HG03045 (cell line): ENCODE data around the gene AFTPH.
"Not testable (repeated sequence)": the region's sequence is repeated elsewhere in the genome, so short reads cannot be mapped to it uniquely, and the experiment has no call there.

ENCODE experiments used
- ATAC-seq: cut with Tn5 transposase; IDR thresholded peaks from one replicate; pipeline ENCODE4 v1.9.1; 2021; ENCODE audit warnings: mild to moderate bottlenecking, moderate library complexity; ENCODE audit not compliant: unreplicated experiment

The AFTPH gene

GRCh38 chr2:64498438-64498837 is 25.7 kb upstream of the AFTPH start:
- no peak for ATAC-seq

- ATAC-seq = no peak
These were observed 23.6 kb upstream of the AFTPH start for GRCh38 chr2:64500549-64500948.

- no peak for ATAC-seq
These were observed 22.2 kb upstream of the AFTPH start for GRCh38 chr2:64501946-64502345.

- ATAC-seq = no peak
These were observed 21.3 kb upstream of the AFTPH start for GRCh38 chr2:64502860-64503259.

GRCh38 chr2:64504774-64505720 is 19.1 kb upstream of the AFTPH start:
- no peak for ATAC-seq

- ATAC-seq = no peak
These were observed 17.4 kb upstream of the AFTPH start for GRCh38 chr2:64506686-64507085.

GRCh38 chr2:64514008-64514407 is 10.1 kb upstream of the AFTPH start:
- ATAC-seq = no peak

- no peak for ATAC-seq
These were observed 9.0 kb upstream of the AFTPH start for GRCh38 chr2:64515086-64515485.

GRCh38 chr2:64516651-64517510 is 7.2 kb upstream of the AFTPH start:
- no peak for ATAC-seq

- ATAC-seq = no peak
These were observed 6.6 kb upstream of the AFTPH start for GRCh38 chr2:64517511-64517884.

- ATAC-seq = no peak
These were observed 1.2 kb upstream of the AFTPH start for GRCh38 chr2:64522843-64523428.

GRCh38 chr2:64524604-64525316 is 632 bp downstream of the AFTPH start:
- ATAC-seq = peak; percentile 6

GRCh38 chr2:64525317-64525613 is 1.1 kb downstream of the AFTPH start:
- no peak for ATAC-seq

GRCh38 chr2:64526034-64526433 is 1.9 kb downstream of the AFTPH start:
- no peak for ATAC-seq

- not testable (repeated sequence) for ATAC-seq
These were observed 6.8 kb downstream of the AFTPH start for GRCh38 chr2:64530946-64531345.

- no peak for ATAC-seq
These were observed 7.9 kb downstream of the AFTPH start for GRCh38 chr2:64532030-64532429.

- ATAC-seq = no peak
These were observed 9.8 kb downstream of the AFTPH start for GRCh38 chr2:64533882-64534281.

- ATAC-seq = no peak
These were observed 10.2 kb downstream of the AFTPH start for GRCh38 chr2:64534363-64534762.

GRCh38 chr2:64535024-64535423 is 10.9 kb downstream of the AFTPH start:
- ATAC-seq = no peak

GRCh38 chr2:64537991-64538390 is 13.9 kb downstream of the AFTPH start:
- no peak for ATAC-seq
